GM23248 (cell line): ENCODE data around the gene ZMYND11.
"Not testable (repeated sequence)": the region's sequence is repeated elsewhere in the genome, so short reads cannot be mapped to it uniquely, and the experiment has no call there.

Experiments
- EZH2 ChIP-seq: fragments of 200-600 bp; sonication (generic); IDR thresholded peaks from 2 replicates; pipeline ENCODE4 v1.6.1; 2018; ENCODE audit warnings: antibody characterized with exemption, mild to moderate bottlenecking; ENCODE audit not compliant: insufficient read depth, poor library complexity, severe bottlenecking
- EZH2phosphoT487 ChIP-seq: fragments of 200-600 bp; sonication (generic); IDR thresholded peaks from 2 replicates; pipeline ENCODE4 v1.6.1; 2018; ENCODE audit warnings: antibody characterized with exemption, moderate library complexity, mild to moderate bottlenecking, low read depth; ENCODE audit not compliant: insufficient read depth

GRCh38 chr10:300580-300979 is 165.3 kb downstream of the ZMYND11 start:
- not testable (repeated sequence) for TF ChIP-seq EZH2phosphoT487, EZH2
